Ovary (tissue), 10 donors: ENCODE results near the gene TUBA1B. TPM values are rescaled to one million over a fixed set of nuclear protein-coding genes. Genes with fewer than 3 reads are reported as not detected.
"Not testable (repeated sequence)": the region's sequence is repeated elsewhere in the genome, so short reads cannot be mapped to it uniquely, and the experiment has no call there.

Experiments used
- DNase-seq, 5 donors: peaks; one replicate each; pipeline ENCODE4 v3.0.0-alpha.2; 2019 to 2020
- H3K27ac ChIP-seq, 2 donors: fragments of 200-600 bp; one replicate each; pipeline versions ENCODE4 v1.5.1 to v1.8.0; 2019 to 2022
- H3K27me3 ChIP-seq: fragments of 200-600 bp; one replicate; pipeline ENCODE4 v1.8.0; 2022
- H3K36me3 ChIP-seq: fragments of 200-600 bp; sonication (generic); one replicate; pipeline ENCODE4 v1.5.1; 2019
- H3K4me1 ChIP-seq: one replicate; pipeline ENCODE4 v1.8.1; 2013; ENCODE audit warnings: mild to moderate bottlenecking, moderate library complexity; ENCODE audit not compliant: insufficient read depth
- H3K4me3 ChIP-seq: fragments of 200-600 bp; sonication (generic); one replicate; pipeline ENCODE4 v1.5.1; 2017
- H3K9me3 ChIP-seq, 2 donors: fragments of 200-600 bp in 1 of 2; sonication (generic) in 1 of 2; one replicate each; pipeline versions ENCODE4 v1.5.1 to v1.8.1; 2013 to 2019; ENCODE audit warnings: mild to moderate bottlenecking in 1 of 2, moderate library complexity in 1 of 2
- CTCF ChIP-seq, 3 donors: fragments of 450-650 bp in 2 of 3; fragments of 200-600 bp in 1 of 3; IDR thresholded peaks; one replicate each; pipeline versions ENCODE4 v1.5.1 to v1.8.0; 2016 to 2022; ENCODE audit warnings: antibody characterized with exemption in 3 of 3, mild to moderate bottlenecking in 1 of 3
- EP300 ChIP-seq: sonication (generic); formaldehyde crosslinking; IDR thresholded peaks from one replicate; pipeline ENCODE4 v1.6.1; 2017; ENCODE audit warnings: antibody characterized with exemption
- POLR2A ChIP-seq: fragments of 450-650 bp; IDR thresholded peaks from one replicate; pipeline ENCODE4 v1.6.1; 2017; ENCODE audit warnings: antibody characterized with exemption, mild to moderate bottlenecking, moderate library complexity
- WGBS, 3 donors: extraction: QIAGEN DNeasy Blood & Tissue Kit in 1 of 3; methylation state at CpG; one replicate each; pipeline versions ENCODE4 v1.1.5 to v1.1.7; 2013 to 2017; 5-methylcytosine and 5-hydroxymethylcytosine counted together
- intact Hi-C, 4 donors: fragments of 100-400 bp; cut with DNase I; formaldehyde crosslinking; loops; one replicate each; pipeline versions ENCODE4 v1.11.0 to v1.15.1; 2022 to 2023
- long read RNA-seq, 3 donors: library from polyadenylated mRNA in 2 of 3; unstranded in 2 of 3; transcript quantifications; one replicate each; pipeline ENCODE4 v2.0.0 and lab custom pipeline, GENCODE V29; 2021 to 2026
- polyA plus RNA-seq, 2 donors: library from polyadenylated mRNA; stranded (reverse); fragments of 200-250 nt in 1 of 2; fragments of 350-450 nt in 1 of 2; fragmentation: Illumina TruSeq in 1 of 2; extraction: RNeasy Lipid Tissue Mini Kit (QIAGEN cat#74804) in 1 of 2; gene quantifications; one replicate each; pipeline ENCODE4 v1.2.3, GENCODE V29; 2013 to 2014
- total RNA-seq, 7 donors: library from RNA; depleted of rRNA in 2 of 7; stranded (reverse); fragments of >200 nt in 2 of 7; fragmentation: NEBNext Ultra II Directional in 3 of 7; extraction: Animal tissue kit (Norgen Biotek cat#: 25700) in 3 of 7; gene quantifications; one replicate each; pipeline versions ENCODE4 v1.1.0 to v1.2.4, GENCODE V29; 2016 to 2023
- donor health status: DM: no; HTN: no; CAD: no; lungs with moderate emphysema.
- donor health status: DM: no; HTN: no; CAD: no.
- donor health status: Bipolar disorder and iron deficiency.
- donor health status: DM: yes; HTN: yes; CAD: no.
- donor health status: DM: no; HTN: no; CAD: no.
- donor health status: DM: yes; HTN: yes; CAD: no.

Gene TUBA1B
- total RNA-seq, result 100 to 1,000 TPM; 326 to 647 (median 340) TPM
- polyA plus RNA-seq, result 100 to 1,000 TPM; 281 to 705 TPM
- long read RNA-seq, donor 1, transcript TUBA1B-202 (4 exons, 1,627 nt), result major isoform, 638 of 892 reads
- long read RNA-seq, donor 1, transcript TUBA1B-201 (3 exons, 3,198 nt), result minor isoform, 128 of 892 reads
- long read RNA-seq, donor 1, partial matches to known transcripts, result 40 of 892 reads
- long read RNA-seq, donor 1, other reads (novel, unspliced or antisense), result 86 of 892 reads
- long read RNA-seq, donor 2, transcript TUBA1B-207 (2 exons, 840 nt), result minor isoform, 5 of 622 reads
- long read RNA-seq, donor 2, transcript TUBA1B-201 (3 exons, 3,198 nt), result minor isoform, 107 of 622 reads
- long read RNA-seq, donor 2, transcript TUBA1B-202 (4 exons, 1,627 nt), result major isoform, 477 of 622 reads
- long read RNA-seq, donor 2, partial matches to known transcripts, result 19 of 622 reads
- long read RNA-seq, donor 2, other reads (novel, unspliced or antisense), result 14 of 622 reads
- long read RNA-seq, donor 3, transcript TUBA1B-201 (3 exons, 3,198 nt), result minor isoform, 30 of 536 reads
- long read RNA-seq, donor 3, transcript TUBA1B-202 (4 exons, 1,627 nt), result major isoform, 430 of 536 reads
- long read RNA-seq, donor 3, partial matches to known transcripts, result 75 of 536 reads
- long read RNA-seq, donor 3, other reads (novel, unspliced or antisense), result 1 of 536 reads

GRCh38 chr12:49131051-49131893 is at the start of gene TUBA1B:
TSS of gene TUBA1B (minus strand) at chr12:49131395. CDS start at chr12:49131300, 95 bp downstream.
- peak; percentile 87 to 94 (median 91) for DNase-seq
- Histone ChIP-seq H3K4me3 (peak within 1 kb of the TSS; percentile 65), H3K36me3 (no peaks in the 10 kb centered on the region), H3K4me1 (peaks cover 6% of the 10 kb centered on the region), H3K27ac (peak within 1 kb of the TSS; percentile 93 to 98), H3K9me3 (no peaks in the 10 kb centered on the region), H3K27me3 (no peaks in the 10 kb centered on the region)
- TF ChIP-seq EP300 (no peak), POLR2A (peak; percentile 90), CTCF (IDR thresholded peaks at IDR 0.05) (peak in 1 of 3 donors; percentile 36)
- WGBS, 3 donors, result 0% methylated on average over 72 to 79 of the region's 79 CpGs
- intact Hi-C loops, result loop anchor here in 3 of 4 donors (2.0 to 10.0 kb wide), 4 partner anchors 54 to 104 kb away; partner anchors contain the start of gene TUBA1A (in 3 of the 3)

GRCh38 chr12:49174218-49174617 is 43.0 kb upstream of the TUBA1B start:
- Histone ChIP-seq H3K4me1 (no peaks in the 10 kb centered on the region), H3K27me3 (no peaks in the 10 kb centered on the region), H3K27ac (no peak overlapping the region), H3K36me3 (no peaks in the 10 kb centered on the region), H3K4me3 (no peak overlapping the region), H3K9me3 (no peaks in the 10 kb centered on the region)
- intact Hi-C loops, result no loop called here
- DNase-seq, result no peak
- WGBS, 3 donors, result 58 to 64% (median 61%) methylated on average over 5 of the region's 5 CpGs
- no peak for TF ChIP-seq CTCF (IDR thresholded peaks at IDR 0.05)

- no peak for TF ChIP-seq EP300
- no peak for TF ChIP-seq POLR2A
- no peak for TF ChIP-seq CTCF (IDR thresholded peaks at IDR 0.05)
- intact Hi-C loops, result no loop called here
- H3K4me3 ChIP-seq, result no peak overlapping the region
- no peak overlapping the region for H3K27ac ChIP-seq
- H3K27me3 ChIP-seq, result no peaks in the 10 kb centered on the region
- no peaks in the 10 kb centered on the region for H3K36me3 ChIP-seq
- H3K4me1 ChIP-seq, result no peaks in the 10 kb centered on the region
- no peaks in the 10 kb centered on the region for H3K9me3 ChIP-seq
- no peak for DNase-seq
Measured at GRCh38 chr12:49170924-49171323, 39.7 kb upstream of the TUBA1B start.

GRCh38 chr12:49165114-49165513 is 33.9 kb upstream of the TUBA1B start:
- WGBS, 3 donors, result 92 to 96% (median 92%) methylated on average over 2 of the region's 2 CpGs
- Histone ChIP-seq H3K27me3 (no peaks in the 10 kb centered on the region), H3K27ac (no peak overlapping the region), H3K9me3 (no peaks in the 10 kb centered on the region), H3K36me3 (no peaks in the 10 kb centered on the region), H3K4me3 (no peak overlapping the region), H3K4me1 (no peaks in the 10 kb centered on the region)
- intact Hi-C loops, result no loop called here
- TF ChIP-seq POLR2A, result no peak
- TF ChIP-seq CTCF (IDR thresholded peaks at IDR 0.05), result no peak
- no peak for TF ChIP-seq EP300
- DNase-seq, result no peak

- 86 to 90% (median 87%) methylated on average over 4 of the region's 4 CpGs for WGBS, 3 donors
Measured at GRCh38 chr12:49161901-49162300, 30.7 kb upstream of the TUBA1B start.

More at GRCh38 chr12:49161901-49162300, 30.7 kb upstream of the TUBA1B start:
- H3K4me1 ChIP-seq, intact Hi-C loops, H3K36me3 ChIP-seq, DNase-seq, H3K27me3 ChIP-seq, H3K9me3 ChIP-seq, H3K27ac ChIP-seq, H3K4me3 ChIP-seq: not testable (repeated sequence)
